Panc1 (cell line): ENCODE results near the gene SPECC1. TPM values are rescaled to one million over a fixed set of nuclear protein-coding genes. Genes with fewer than 3 reads are reported as not detected.
A peak's percentile ranks its signal among the peaks of the same experiment; 100 is the strongest.

Source experiments
- ATAC-seq: fragments of 200-7000 bp; cut with Tn5 transposase; 2 replicates; pipeline ENCODE4 v1.9.1; 2020; ENCODE audit warnings: mild to moderate bottlenecking, moderate library complexity
- BruUV-seq: library from RNA; stranded (reverse); fragments of 400-500 nt; replicated peaks from 2 replicates; lab custom pipeline; 2021; lab: Mats Ljungman, UMichigan
- CTCF ChIA-PET: fragments of 300-600 bp; sonication (Branson Sonifier 250); formaldehyde crosslinking; loops from one replicate; lab custom pipeline; 2022; ENCODE audit warnings: antibody characterized with exemption; lab: Charles Lee
- POLR2A ChIA-PET: fragments of 300-600 bp; sonication (Branson Sonifier 250); formaldehyde crosslinking; loops from one replicate; lab custom pipeline; 2022; ENCODE audit warnings: antibody characterized with exemption; lab: Charles Lee
- DNase-seq: peaks from one replicate; pipeline ENCODE4 v3.0.0-alpha.2; 2010; ENCODE audit warnings: low read depth, low spot score
- H3K27ac ChIP-seq: 2 replicates; pipeline ENCODE4 v1.5.1; 2011; ENCODE audit warnings: mild to moderate bottlenecking, low read length, inconsistent platforms
- H3K27me3 ChIP-seq: fragments of 200-500 bp; sonication (Bioruptor generic); 2 replicates; pipeline ENCODE4 v1.6.0; 2014; ENCODE audit warnings: low read length, inconsistent platforms; ENCODE audit not compliant: control insufficient read depth, insufficient read depth
- H3K36me3 ChIP-seq: fragments of 200-500 bp; sonication (Bioruptor generic); 2 replicates; pipeline ENCODE4 v1.5.1; 2014; ENCODE audit warnings: inconsistent platforms, mild to moderate bottlenecking, low read length, moderate library complexity; ENCODE audit not compliant: control insufficient read depth, insufficient read depth
- H3K4me1 ChIP-seq: 2 replicates; pipeline ENCODE4 v1.5.1; 2011; ENCODE audit warnings: inconsistent platforms, mild to moderate bottlenecking, low read length, moderate library complexity; ENCODE audit not compliant: control insufficient read depth, insufficient read depth
- H3K4me3 ChIP-seq, 2 experiments: 2 replicates each; pipeline ENCODE4 v1.5.1; 2011 to 2012; ENCODE audit warnings: low read depth in 2 of 2, low read length in 2 of 2, mild to moderate bottlenecking in 2 of 2, inconsistent platforms in 1 of 2, moderate library complexity in 1 of 2
- H3K9me3 ChIP-seq: fragments of 200-500 bp; sonication (Bioruptor generic); 2 replicates; pipeline ENCODE4 v1.5.1; 2014; ENCODE audit warnings: low read depth, mild to moderate bottlenecking, inconsistent platforms, low read length, moderate library complexity; ENCODE audit not compliant: control insufficient read depth, insufficient read depth
- CTCF ChIP-seq: fragments of 450-650 bp; IDR thresholded peaks from 2 replicates; pipeline ENCODE4 v1.5.1; 2017; ENCODE audit warnings: mild to moderate bottlenecking
- POLR2AphosphoS5 ChIP-seq: IDR thresholded peaks from 2 replicates; pipeline ENCODE4 v1.6.1; 2012; ENCODE audit warnings: mild to moderate bottlenecking, low read depth, low read length, moderate library complexity
- REST ChIP-seq, 2 experiments: IDR thresholded peaks; 2 replicates each; pipeline ENCODE4 v1.6.1; 2011 to 2012; ENCODE audit warnings: low read depth in 2 of 2, control low read depth in 1 of 2, low read length in 1 of 2, mild to moderate bottlenecking in 1 of 2, moderate library complexity in 1 of 2; ENCODE audit not compliant: insufficient read depth in 1 of 2
- SIN3A ChIP-seq: IDR thresholded peaks from 2 replicates; pipeline ENCODE4 v1.6.1; 2012; ENCODE audit warnings: low read depth, mild to moderate bottlenecking, low read length, moderate library complexity, borderline replicate concordance; ENCODE audit not compliant: insufficient read depth
- TCF7L2 ChIP-seq: IDR thresholded peaks from 2 replicates; pipeline ENCODE4 v1.6.1; 2011; ENCODE audit warnings: mild to moderate bottlenecking, low read depth, low read length, inconsistent platforms
- in situ Hi-C: cut with HindIII; loops from 2 replicates; pipeline ENCODE4 v1.10.0; 2016; ENCODE audit warnings: low sequenced_read_pairs, low pct_unique_long_range_greater_than_20kb
- intact Hi-C: fragments of 100-400 bp; cut with micrococcal nuclease; formaldehyde crosslinking; loops from one replicate; pipeline ENCODE4 v1.10.0; 2022; ENCODE audit not compliant: unreplicated experiment
- total RNA-seq: library from RNA; stranded (reverse); gene quantifications from one replicate; pipeline ENCODE4 v1.2.1, GENCODE V29; 2021; ENCODE audit not compliant: unreplicated experiment

The SPECC1 gene
- total RNA-seq, 1 experiment from 2014 or later, result 80.8 TPM

GRCh38 chr17:20206591-20206990, 197.4 kb downstream of the SPECC1 start:
- ChIA-PET POLR2A (interaction anchor here (0.6 kb wide), 1 partner anchor 229 kb away, joined by 4 read pairs; no protein-coding TSS in a partner anchor), CTCF (no interaction called here)
- intact Hi-C loops, result no loop called here
- H3K4me1 ChIP-seq, result peaks cover 24% of the 10 kb centered on the region
- H3K36me3 ChIP-seq, result no peaks in the 10 kb centered on the region; the same call in 1 of the 2 replicates
- no TSS peak for BruUV-seq
- H3K4me3 ChIP-seq, result no peak overlapping the region
- in situ Hi-C loops, result no loop called here
- DNase-seq (peak; percentile 72), ATAC-seq (no peak)
- H3K27me3 ChIP-seq, result no peaks in the 10 kb centered on the region
- no peak overlapping the region for H3K27ac ChIP-seq
- TF ChIP-seq SIN3A (no peak), REST (IDR thresholded peaks at IDR 0.05; ENCODE audit: insufficient read depth in 1 of 2, low read depth in 2 of 2, low read length in 1 of 2) (no peak), CTCF (no peak), POLR2AphosphoS5 (no peak)
- H3K9me3 ChIP-seq, result no peaks in the 10 kb centered on the region

DNA sequence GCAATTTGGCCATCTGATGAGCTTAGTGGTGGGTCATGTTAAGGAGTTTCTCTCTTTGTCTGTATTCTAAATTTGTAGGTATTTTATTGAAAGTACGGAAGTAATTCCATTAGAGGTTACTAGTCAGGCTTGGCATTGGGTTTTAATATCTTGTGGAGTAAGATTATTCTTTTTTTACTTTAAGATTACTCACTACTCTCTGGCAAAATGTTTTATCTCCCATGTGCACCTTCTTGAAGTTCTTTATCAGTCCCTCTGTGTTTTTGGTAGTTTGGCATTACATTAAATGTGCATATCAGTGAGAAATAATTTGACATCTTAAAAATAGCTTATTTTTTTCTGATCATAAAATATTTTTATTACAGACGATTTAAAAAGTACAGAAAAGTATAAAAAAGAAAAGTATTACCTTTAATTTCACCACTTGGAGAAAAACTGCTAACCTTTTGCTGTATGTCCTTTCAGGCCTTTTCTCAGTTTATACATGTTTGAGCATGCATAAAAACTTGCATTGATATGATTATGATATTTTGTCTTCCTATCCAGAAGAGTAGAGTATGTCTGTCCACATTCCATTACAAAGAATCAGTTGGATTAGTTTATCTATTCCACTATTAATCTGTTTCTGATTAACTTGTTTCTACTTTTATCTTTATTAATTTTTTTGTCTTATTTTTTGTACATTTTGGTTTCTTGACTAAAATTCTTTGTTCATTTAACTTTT, 198.3 kb downstream of the SPECC1 start:
- Histone ChIP-seq H3K4me3 (no peak overlapping the region), H3K4me1 (peaks cover 16% of the 10 kb centered on the region), H3K36me3 (no peaks in the 10 kb centered on the region; the same call in 1 of the 2 replicates), H3K9me3 (no peaks in the 10 kb centered on the region), H3K27me3 (no peaks in the 10 kb centered on the region), H3K27ac (no peak overlapping the region)
- ATAC-seq, result no peak
- ChIA-PET POLR2A (interaction anchor here (0.6 kb wide), 1 partner anchor 8 kb away, joined by 3 read pairs; no protein-coding TSS in a partner anchor), CTCF (no interaction called here)
- intact Hi-C loops, result no loop called here
- in situ Hi-C loops, result no loop called here
- no peak for TF ChIP-seq TCF7L2
- no peak for TF ChIP-seq CTCF
- TF ChIP-seq REST (IDR thresholded peaks at IDR 0.05; ENCODE audit: insufficient read depth in 1 of 2, low read depth in 2 of 2, low read length in 1 of 2), result no peak
- no peak for TF ChIP-seq SIN3A
- TF ChIP-seq POLR2AphosphoS5, result no peak
- no TSS peak for BruUV-seq
- no peak for DNase-seq
